GM23338 (cell line): ENCODE results near the gene ESR2. TPM values are rescaled to one million over a fixed set of nuclear protein-coding genes. Genes with fewer than 3 reads are reported as not detected.
A peak's percentile ranks its signal among the peaks of the same experiment; 100 is the strongest.

Experiments used
- ATAC-seq: fragments of 200-7000 bp; cut with Tn5 transposase; 3 replicates; pipeline ENCODE4 v1.9.1; 2020
- DNase-seq: peaks from one replicate; pipeline ENCODE4 v3.0.0-alpha.2; 2015; ENCODE audit warnings: low spot score
- H2AFZ ChIP-seq: fragments of 200-600 bp; sonication (generic); 2 replicates; pipeline ENCODE4 v1.8.0; 2016; ENCODE audit warnings: antibody characterized with exemption, mild to moderate bottlenecking, moderate library complexity
- H3F3A ChIP-seq: fragments of 200-600 bp; sonication (generic); replicated peaks from 2 replicates; pipeline ENCODE4 v1.8.0; 2017; ENCODE audit warnings: antibody characterized with exemption, mixed run types, low read depth
- H3K27ac ChIP-seq: fragments of 200-600 bp; sonication (generic); 2 replicates; pipeline ENCODE4 v1.6.1; 2016; ENCODE audit warnings: low read depth
- H3K27me3 ChIP-seq: fragments of 200-600 bp; sonication (generic); 2 replicates; pipeline ENCODE4 v1.8.0; 2016; ENCODE audit warnings: mild to moderate bottlenecking, mixed run types, moderate library complexity; ENCODE audit not compliant: insufficient read depth
- H3K36me3 ChIP-seq: fragments of 200-600 bp; sonication (generic); 2 replicates; pipeline ENCODE4 v1.8.0; 2016; ENCODE audit warnings: mild to moderate bottlenecking; ENCODE audit not compliant: insufficient read depth
- H3K4me1 ChIP-seq: fragments of 200-600 bp; sonication (generic); 2 replicates; pipeline ENCODE4 v1.8.0; 2016; ENCODE audit warnings: mild to moderate bottlenecking, moderate library complexity; ENCODE audit not compliant: insufficient read depth
- H3K4me2 ChIP-seq: fragments of 200-600 bp; sonication (generic); 2 replicates; pipeline ENCODE4 v1.7.1; 2017; ENCODE audit warnings: mixed run types
- H3K4me3 ChIP-seq: fragments of 200-600 bp; sonication (generic); 2 replicates; pipeline ENCODE4 v1.6.1; 2016; ENCODE audit warnings: mixed run types
- H3K79me2 ChIP-seq: fragments of 200-600 bp; sonication (generic); replicated peaks from 2 replicates; pipeline ENCODE4 v1.8.0; 2017; ENCODE audit warnings: mild to moderate bottlenecking; ENCODE audit not compliant: insufficient read depth
- H3K9me2 ChIP-seq: fragments of 200-600 bp; sonication (generic); 2 replicates; pipeline ENCODE4 v1.8.0; 2017; ENCODE audit not compliant: insufficient read depth
- H4K20me1 ChIP-seq: fragments of 200-600 bp; sonication (generic); replicated peaks from 2 replicates; pipeline ENCODE4 v1.8.0; 2017; ENCODE audit warnings: mild to moderate bottlenecking; ENCODE audit not compliant: insufficient read depth
- H3K27ac Mint-ChIP-seq: 2 replicates; pipeline ENCODE4 v1.8.0; 2020; ENCODE audit warnings: inconsistent platforms, mild to moderate bottlenecking, moderate library complexity, mixed read lengths
- H3K27me3 Mint-ChIP-seq: 3 replicates; pipeline ENCODE4 v1.8.0; 2022; ENCODE audit warnings: low read depth, mild to moderate bottlenecking, moderate library complexity, mixed read lengths, inconsistent platforms; ENCODE audit not compliant: insufficient read depth, poor library complexity
- H3K36me3 Mint-ChIP-seq: 3 replicates; pipeline ENCODE4 v1.8.0; 2021; ENCODE audit warnings: low read depth, mild to moderate bottlenecking, inconsistent platforms, moderate library complexity, mixed read lengths
- H3K4me1 Mint-ChIP-seq: 3 replicates; pipeline ENCODE4 v1.8.0; 2020; ENCODE audit warnings: mild to moderate bottlenecking, inconsistent platforms, mixed read lengths
- H3K4me3 Mint-ChIP-seq: 3 replicates; pipeline ENCODE4 v1.8.0; 2021; ENCODE audit warnings: moderate library complexity, mild to moderate bottlenecking, inconsistent platforms, mixed read lengths
- H3K9me3 Mint-ChIP-seq: 3 replicates; pipeline ENCODE4 v1.8.0; 2020; ENCODE audit warnings: moderate library complexity, mild to moderate bottlenecking, inconsistent platforms, mixed read lengths
- CREB1 ChIP-seq: fragments of 250-450 bp; sonication (Bioruptor Pico); IDR thresholded peaks from 2 replicates; pipeline ENCODE4 v1.5.0; 2020; ENCODE audit warnings: low read depth, mild to moderate bottlenecking, moderate library complexity
- CTCF ChIP-seq, 2 experiments: fragments of 200-600 bp in 1 of 2; sonication (generic) in 1 of 2; conservative IDR thresholded peaks; 2 replicates each; pipeline versions ENCODE4 v1.5.1 to v1.6.1; 2016 to 2017; ENCODE audit warnings: antibody characterized with exemption in 2 of 2, low read depth in 2 of 2, mild to moderate bottlenecking in 2 of 2, moderate library complexity in 1 of 2
- EZH2 ChIP-seq: fragments of 200-600 bp; sonication (generic); IDR thresholded peaks from one replicate; pipeline ENCODE4 v1.8.0; 2017; ENCODE audit warnings: antibody characterized with exemption, mild to moderate bottlenecking, low read depth; ENCODE audit not compliant: unreplicated experiment
- EZH2phosphoT487 ChIP-seq: fragments of 200-600 bp; sonication (generic); IDR thresholded peaks from one replicate; pipeline ENCODE4 v1.8.1; 2018; ENCODE audit warnings: antibody characterized with exemption; ENCODE audit not compliant: unreplicated experiment
- JUNB ChIP-seq: IDR thresholded peaks from one replicate; pipeline ENCODE4 v1.6.1; 2016; ENCODE audit warnings: antibody characterized with exemption; ENCODE audit not compliant: unreplicated experiment
- NANOG ChIP-seq: IDR thresholded peaks from 2 replicates; pipeline ENCODE4 v1.6.1; 2016; ENCODE audit warnings: antibody characterized with exemption, borderline replicate concordance
- POLR2AphosphoS5 ChIP-seq: IDR thresholded peaks from 2 replicates; pipeline ENCODE4 v1.6.1; 2016; ENCODE audit warnings: antibody characterized with exemption, low read depth
- STAT1 ChIP-seq: IDR thresholded peaks from one replicate; pipeline ENCODE4 v1.6.1; 2016; ENCODE audit warnings: antibody characterized with exemption; ENCODE audit not compliant: unreplicated experiment
- ZNF114 ChIP-seq: fragments of 250-450 bp; sonication (Bioruptor Pico); IDR thresholded peaks from 2 replicates; pipeline ENCODE4 v1.5.0; 2020; ENCODE audit warnings: mild to moderate bottlenecking, moderate library complexity
- ZNF331 ChIP-seq: fragments of 250-450 bp; sonication (Bioruptor Pico); IDR thresholded peaks from 2 replicates; pipeline ENCODE4 v1.5.0; 2020; ENCODE audit warnings: low read depth, mild to moderate bottlenecking, moderate library complexity
- ZNF462 ChIP-seq: fragments of 250-450 bp; sonication (Bioruptor Pico); IDR thresholded peaks from 2 replicates; pipeline ENCODE4 v1.5.0; 2020; ENCODE audit warnings: mild to moderate bottlenecking, moderate library complexity
- polyA plus RNA-seq: library from polyadenylated mRNA; unstranded; fragments of >200 nt; fragmentation: Nextera tagmentation; extraction: Ambion mirVana; gene quantifications from 2 replicates; pipeline ENCODE4 v1.2.1, GENCODE V29; 2016
- total RNA-seq: library from RNA; depleted of rRNA; stranded (reverse); fragments of >200 nt; shearing (Covaris generic); gene quantifications from 2 replicates; pipeline ENCODE4 v1.2.3, GENCODE V29; 2014
- TF ChIP-seq, protein P1 (sequence below): IDR thresholded peaks from 2 replicates; pipeline ENCODE4 v1.6.1; 2016; ENCODE audit warnings: antibody characterized with exemption
- TF ChIP-seq, protein P2 (sequence below): IDR thresholded peaks from one replicate; pipeline ENCODE4 v1.6.1; 2018; ENCODE audit warnings: antibody characterized with exemption; ENCODE audit not compliant: unreplicated experiment

Gene ESR2
- total and polyA plus RNA-seq, 2 experiments from 2014 or later: 0.58 to 0.59 TPM

- peaks cover 10% of the 10 kb centered on the region; the same call in 2 of the 3 replicates for H3K36me3 Mint-ChIP-seq
- Histone ChIP-seq H4K20me1 (no peaks in the 10 kb centered on the region), H3F3A (no peaks in the 10 kb centered on the region), H3K27ac (0 out of 2 replicates have a peak overlapping the region, but pooled peaks have one; percentile 12), H3K79me2 (no peaks in the 10 kb centered on the region), H2AFZ (no peak overlapping the region), H3K4me1 (peaks cover 22% of the 10 kb centered on the region), H3K27me3 (no peaks in the 10 kb centered on the region), H3K36me3 (no peaks in the 10 kb centered on the region; the same call in 1 of the 2 replicates), H3K9me2 (no peaks in the 10 kb centered on the region), H3K4me2 (peak overlapping the region; percentile 35), H3K4me3 (no peak overlapping the region)
- peak; percentile 95 for DNase-seq
- H3K9me3 Mint-ChIP-seq: no peaks in the 10 kb centered on the region
- H3K4me3 Mint-ChIP-seq: peak overlapping the region; percentile 17; the same call in 2 of the 3 replicates
- H3K27me3 Mint-ChIP-seq: peaks cover 4% of the 10 kb centered on the region
- H3K4me1 Mint-ChIP-seq: peaks cover 18% of the 10 kb centered on the region
- peak overlapping the region; percentile 94 for H3K27ac Mint-ChIP-seq
- peak; percentile 99 for ATAC-seq
- TF ChIP-seq NANOG (no peak), ZNF114 (CRISPR knock-in tag) (0 out of 2 replicates have a peak, but pooled peaks have one; percentile 47), EZH2 (no peak), ZNF331 (CRISPR knock-in tag) (0 out of 2 replicates have a peak, but pooled peaks have one; percentile 21), EZH2phosphoT487 (no peak), ZNF462 (CRISPR knock-in tag) (peak; percentile 76; the same call in 1 of the 2 replicates), CREB1 (CRISPR knock-in tag) (peak; percentile 57; the same call in 1 of the 2 replicates), JUNB (no peak), POLR2AphosphoS5 (no peak), STAT1 (no peak), CTCF (conservative IDR thresholded peaks at IDR 0.05; ENCODE audit: low read depth in 2 of 2) (peak; percentile 73 to 76)
- TF ChIP-seq, protein P1, sequence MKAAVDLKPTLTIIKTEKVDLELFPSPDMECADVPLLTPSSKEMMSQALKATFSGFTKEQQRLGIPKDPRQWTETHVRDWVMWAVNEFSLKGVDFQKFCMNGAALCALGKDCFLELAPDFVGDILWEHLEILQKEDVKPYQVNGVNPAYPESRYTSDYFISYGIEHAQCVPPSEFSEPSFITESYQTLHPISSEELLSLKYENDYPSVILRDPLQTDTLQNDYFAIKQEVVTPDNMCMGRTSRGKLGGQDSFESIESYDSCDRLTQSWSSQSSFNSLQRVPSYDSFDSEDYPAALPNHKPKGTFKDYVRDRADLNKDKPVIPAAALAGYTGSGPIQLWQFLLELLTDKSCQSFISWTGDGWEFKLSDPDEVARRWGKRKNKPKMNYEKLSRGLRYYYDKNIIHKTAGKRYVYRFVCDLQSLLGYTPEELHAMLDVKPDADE: no peak
- TF ChIP-seq, protein P2, sequence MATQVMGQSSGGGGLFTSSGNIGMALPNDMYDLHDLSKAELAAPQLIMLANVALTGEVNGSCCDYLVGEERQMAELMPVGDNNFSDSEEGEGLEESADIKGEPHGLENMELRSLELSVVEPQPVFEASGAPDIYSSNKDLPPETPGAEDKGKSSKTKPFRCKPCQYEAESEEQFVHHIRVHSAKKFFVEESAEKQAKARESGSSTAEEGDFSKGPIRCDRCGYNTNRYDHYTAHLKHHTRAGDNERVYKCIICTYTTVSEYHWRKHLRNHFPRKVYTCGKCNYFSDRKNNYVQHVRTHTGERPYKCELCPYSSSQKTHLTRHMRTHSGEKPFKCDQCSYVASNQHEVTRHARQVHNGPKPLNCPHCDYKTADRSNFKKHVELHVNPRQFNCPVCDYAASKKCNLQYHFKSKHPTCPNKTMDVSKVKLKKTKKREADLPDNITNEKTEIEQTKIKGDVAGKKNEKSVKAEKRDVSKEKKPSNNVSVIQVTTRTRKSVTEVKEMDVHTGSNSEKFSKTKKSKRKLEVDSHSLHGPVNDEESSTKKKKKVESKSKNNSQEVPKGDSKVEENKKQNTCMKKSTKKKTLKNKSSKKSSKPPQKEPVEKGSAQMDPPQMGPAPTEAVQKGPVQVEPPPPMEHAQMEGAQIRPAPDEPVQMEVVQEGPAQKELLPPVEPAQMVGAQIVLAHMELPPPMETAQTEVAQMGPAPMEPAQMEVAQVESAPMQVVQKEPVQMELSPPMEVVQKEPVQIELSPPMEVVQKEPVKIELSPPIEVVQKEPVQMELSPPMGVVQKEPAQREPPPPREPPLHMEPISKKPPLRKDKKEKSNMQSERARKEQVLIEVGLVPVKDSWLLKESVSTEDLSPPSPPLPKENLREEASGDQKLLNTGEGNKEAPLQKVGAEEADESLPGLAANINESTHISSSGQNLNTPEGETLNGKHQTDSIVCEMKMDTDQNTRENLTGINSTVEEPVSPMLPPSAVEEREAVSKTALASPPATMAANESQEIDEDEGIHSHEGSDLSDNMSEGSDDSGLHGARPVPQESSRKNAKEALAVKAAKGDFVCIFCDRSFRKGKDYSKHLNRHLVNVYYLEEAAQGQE: no peak
Observed at GRCh38 chr14:64060648-64061096, 233.5 kb downstream of the ESR2 start.
